ENCODE data around the gene PLEKHA5. TPM values are rescaled to one million over a fixed set of nuclear protein-coding genes. Genes with fewer than 3 reads are reported as not detected.
A peak's percentile ranks its signal among the peaks of the same experiment; 100 is the strongest.

PLEKHA5 gene
- total and polyA plus RNA-seq, 4 donors = 4.9 to 88.5 (median 20.9) TPM

GRCh38 chr12:19121449-19122018 is 8.0 kb upstream of the PLEKHA5 start:
- H3K27me3 ChIP-seq (ENCODE audit: control insufficient read depth in 3 of 3, insufficient read depth in 3 of 3, low read length in 2 of 3) = peaks cover 0 to 3% (median 0%) of the 10 kb centered on the region in 3 donors
- no peak overlapping the region for H3K9ac ChIP-seq (ENCODE audit: insufficient read depth in 1 of 2, low read length in 2 of 2)
- H3K9me3 ChIP-seq (ENCODE audit: control insufficient read depth in 4 of 4, insufficient read depth in 3 of 4, low read length in 3 of 4) = peaks cover 0 to 2% (median 0%) of the 10 kb centered on the region in 4 donors
- H3K36me3 ChIP-seq (ENCODE audit: control insufficient read depth in 4 of 4, insufficient read depth in 4 of 4, low read length in 4 of 4) = no peaks in the 10 kb centered on the region
- H3K4me3 ChIP-seq = no peak overlapping the region
- no peak for DNase-seq
- no peak for ATAC-seq (ENCODE audit: insufficient read depth, low FRiP score)
- 49 to 82% methylated on average over 1 of the region's 1 CpG for WGBS, 2 donors
- peaks cover 0 to 2% (median 0%) of the 10 kb centered on the region in 5 donors for H3K4me1 ChIP-seq (ENCODE audit: control insufficient read depth in 5 of 5, insufficient read depth in 5 of 5, low read length in 5 of 5)
- H3K27ac ChIP-seq (ENCODE audit: low read depth in 1 of 2, low read length in 1 of 2) = no peak overlapping the region
- no peak for TF ChIP-seq CTCF (IDR thresholded peaks at IDR 0.05; ENCODE audit: control extremely low read depth, extremely low read depth)

- DNase-seq (no peak), ATAC-seq (ENCODE audit: insufficient read depth, low FRiP score) (no peak)
- Histone ChIP-seq H3K4me3 (no peak overlapping the region), H3K4me1 (ENCODE audit: control insufficient read depth in 5 of 5, insufficient read depth in 5 of 5, low read length in 5 of 5) (peaks cover 0 to 2% (median 0%) of the 10 kb centered on the region in 5 donors), H3K9ac (ENCODE audit: insufficient read depth in 1 of 2, low read length in 2 of 2) (no peak overlapping the region), H3K27ac (ENCODE audit: low read depth in 1 of 2, low read length in 1 of 2) (no peak overlapping the region), H3K27me3 (ENCODE audit: control insufficient read depth in 3 of 3, insufficient read depth in 3 of 3, low read length in 2 of 3) (no peaks in the 10 kb centered on the region), H3K36me3 (ENCODE audit: control insufficient read depth in 4 of 4, insufficient read depth in 4 of 4, low read length in 4 of 4) (no peaks in the 10 kb centered on the region), H3K9me3 (ENCODE audit: control insufficient read depth in 4 of 4, insufficient read depth in 3 of 4, low read length in 3 of 4) (peaks cover 0 to 9% (median 1%) of the 10 kb centered on the region in 4 donors)
- TF ChIP-seq CTCF (IDR thresholded peaks at IDR 0.05; ENCODE audit: control extremely low read depth, extremely low read depth) = no peak
- WGBS, 2 donors = 88 to 96% methylated on average over 4 to 5 of the region's 5 CpGs
Observed at GRCh38 chr12:19125325-19125724, 4.2 kb upstream of the PLEKHA5 start.

- no peaks in the 10 kb centered on the region for H3K27me3 ChIP-seq (ENCODE audit: control insufficient read depth in 3 of 3, insufficient read depth in 3 of 3, low read length in 2 of 3)
- H3K4me1 ChIP-seq (ENCODE audit: control insufficient read depth in 5 of 5, insufficient read depth in 5 of 5, low read length in 5 of 5) = peaks cover 0 to 10% (median 0%) of the 10 kb centered on the region in 5 donors
- no peak for TF ChIP-seq CTCF (IDR thresholded peaks at IDR 0.05; ENCODE audit: control extremely low read depth, extremely low read depth)
- DNase-seq (peak in 2 of 3 donors; percentile 14 to 26), ATAC-seq (ENCODE audit: insufficient read depth, low FRiP score) (no peak)
- peaks cover 0 to 9% (median 1%) of the 10 kb centered on the region in 4 donors for H3K9me3 ChIP-seq (ENCODE audit: control insufficient read depth in 4 of 4, insufficient read depth in 3 of 4, low read length in 3 of 4)
- H3K9ac ChIP-seq (ENCODE audit: insufficient read depth in 1 of 2, low read length in 2 of 2) = no peak overlapping the region
- no peaks in the 10 kb centered on the region for H3K36me3 ChIP-seq (ENCODE audit: control insufficient read depth in 4 of 4, insufficient read depth in 4 of 4, low read length in 4 of 4)
- no peak overlapping the region for H3K4me3 ChIP-seq
- H3K27ac ChIP-seq (ENCODE audit: low read depth in 1 of 2, low read length in 1 of 2) = no peak overlapping the region
Observed at GRCh38 chr12:19127270-19127669, 2.3 kb upstream of the PLEKHA5 start.

- no peak overlapping the region for H3K27ac ChIP-seq (ENCODE audit: low read depth in 1 of 2, low read length in 1 of 2)
- no peak overlapping the region for H3K4me3 ChIP-seq
- WGBS, 2 donors = 81 to 85% methylated on average over 2 of the region's 2 CpGs
- H3K9ac ChIP-seq (ENCODE audit: insufficient read depth in 1 of 2, low read length in 2 of 2) = no peak overlapping the region
- no peaks in the 10 kb centered on the region for H3K36me3 ChIP-seq (ENCODE audit: control insufficient read depth in 4 of 4, insufficient read depth in 4 of 4, low read length in 4 of 4)
- peaks cover 0 to 10% (median 0%) of the 10 kb centered on the region in 5 donors for H3K4me1 ChIP-seq (ENCODE audit: control insufficient read depth in 5 of 5, insufficient read depth in 5 of 5, low read length in 5 of 5)
- DNase-seq (peak in 1 of 3 donors; percentile 28), ATAC-seq (ENCODE audit: insufficient read depth, low FRiP score) (no peak)
- no peaks in the 10 kb centered on the region for H3K27me3 ChIP-seq (ENCODE audit: control insufficient read depth in 3 of 3, insufficient read depth in 3 of 3, low read length in 2 of 3)
- no peak for TF ChIP-seq CTCF (IDR thresholded peaks at IDR 0.05; ENCODE audit: control extremely low read depth, extremely low read depth)
- peaks cover 0 to 9% (median 1%) of the 10 kb centered on the region in 4 donors for H3K9me3 ChIP-seq (ENCODE audit: control insufficient read depth in 4 of 4, insufficient read depth in 3 of 4, low read length in 3 of 4)
Observed at GRCh38 chr12:19128485-19128884, 1.0 kb upstream of the PLEKHA5 start.

Measured in lung (tissue), 12 donors.